GM19468 (cell line): ENCODE measurements around the gene CACNA2D1.

Experiments used
- ATAC-seq: cut with Tn5 transposase; IDR thresholded peaks from one replicate; pipeline ENCODE4 v1.9.1; 2021; ENCODE audit warnings: mild to moderate bottlenecking, moderate library complexity, moderate number of reproducible peaks; ENCODE audit not compliant: unreplicated experiment; ENCODE audit errors: extremely low read depth

Gene CACNA2D1

DNA sequence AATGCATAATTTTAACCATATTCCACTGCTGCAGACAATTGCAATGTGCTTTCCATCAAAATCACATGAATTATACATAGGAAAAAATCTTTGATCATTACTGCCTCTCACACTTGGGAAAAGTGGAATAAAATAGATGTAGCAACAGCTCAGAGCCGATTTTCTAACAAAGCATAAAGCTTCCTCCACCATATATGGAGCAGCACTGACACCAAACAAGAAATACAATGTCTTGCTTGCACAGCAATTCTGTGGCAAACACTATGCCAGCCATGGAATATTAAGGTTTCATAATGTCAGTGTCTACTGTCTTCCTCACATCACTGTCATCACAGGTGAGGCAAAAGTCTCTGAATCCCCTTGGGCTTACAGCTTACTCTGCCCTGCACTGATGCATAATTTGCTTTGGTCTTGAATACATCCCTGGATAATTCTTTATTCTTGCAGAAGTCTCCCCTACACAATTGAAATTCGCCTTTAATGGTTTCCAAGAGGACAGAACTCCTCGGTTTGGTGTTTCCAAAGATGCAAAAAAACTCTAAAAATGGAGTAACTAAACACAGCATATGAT, 198.5 kb downstream of the CACNA2D1 start:
- no peak for ATAC-seq

DNA sequence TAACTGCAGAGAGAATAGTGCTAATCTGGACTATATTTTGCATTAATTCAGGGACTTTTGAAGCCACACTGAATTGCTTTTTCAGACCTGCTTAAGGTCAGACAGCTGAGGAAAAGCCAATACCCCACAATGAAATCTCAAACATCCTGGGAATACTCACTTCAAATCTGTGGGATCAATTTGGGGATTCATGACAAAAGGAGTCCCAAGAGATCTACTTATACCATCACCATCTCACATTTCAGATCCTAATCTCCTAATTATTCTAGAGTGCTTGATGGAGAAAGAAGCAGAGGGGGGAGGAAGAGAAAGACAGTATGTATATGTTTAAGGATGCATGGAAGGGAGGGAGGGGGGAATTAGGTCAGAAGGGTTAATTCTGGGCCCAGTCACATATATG, 202.2 kb downstream of the CACNA2D1 start:
- no peak for ATAC-seq

DNA sequence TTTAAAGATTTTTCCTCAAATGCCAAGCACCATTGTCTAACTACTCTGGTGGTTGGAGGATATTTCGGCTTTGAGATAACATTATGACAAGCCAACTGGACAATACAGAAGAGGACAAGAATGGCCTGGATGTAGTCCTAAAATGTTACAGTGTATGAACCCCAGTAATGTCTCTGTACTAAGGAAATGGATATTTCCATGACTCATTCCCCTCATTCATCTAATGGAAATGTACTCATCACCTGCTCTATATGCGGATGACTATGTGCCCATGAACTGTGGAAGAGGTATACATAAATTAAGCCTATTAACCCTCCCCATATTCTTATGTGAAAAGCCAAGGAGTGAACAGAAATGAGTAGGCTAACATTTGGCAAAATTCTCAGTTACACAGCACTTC, 207.9 kb downstream of the CACNA2D1 start:
- no peak for ATAC-seq

GRCh38 chr7:82234457-82235049, 209.0 kb downstream of the CACNA2D1 start:
- ATAC-seq = no peak

GRCh38 chr7:82230811-82231581, 212.6 kb downstream of the CACNA2D1 start:
- no peak for ATAC-seq

DNA sequence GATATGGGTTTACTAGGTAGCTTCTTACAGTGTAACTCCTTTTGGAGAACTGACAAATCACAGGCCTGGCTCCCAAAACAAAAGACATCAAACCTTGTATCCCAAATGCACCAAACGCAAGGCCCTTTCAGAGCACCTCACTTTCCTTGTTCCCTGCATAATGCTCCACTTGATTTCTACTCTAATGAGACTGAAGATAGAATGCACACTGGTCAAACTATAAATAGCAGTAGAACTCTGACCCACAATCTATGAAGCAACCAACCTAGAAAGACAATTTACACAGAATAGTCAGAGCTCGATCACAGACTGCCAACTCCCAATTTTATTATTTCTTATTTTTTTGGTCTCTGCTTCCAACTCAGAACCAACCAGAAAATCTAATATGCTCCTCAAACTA, 214.4 kb downstream of the CACNA2D1 start:
- no peak for ATAC-seq

- no peak for ATAC-seq
Measured at GRCh38 chr7:82226191-82226590, 217.4 kb downstream of the CACNA2D1 start.

DNA sequence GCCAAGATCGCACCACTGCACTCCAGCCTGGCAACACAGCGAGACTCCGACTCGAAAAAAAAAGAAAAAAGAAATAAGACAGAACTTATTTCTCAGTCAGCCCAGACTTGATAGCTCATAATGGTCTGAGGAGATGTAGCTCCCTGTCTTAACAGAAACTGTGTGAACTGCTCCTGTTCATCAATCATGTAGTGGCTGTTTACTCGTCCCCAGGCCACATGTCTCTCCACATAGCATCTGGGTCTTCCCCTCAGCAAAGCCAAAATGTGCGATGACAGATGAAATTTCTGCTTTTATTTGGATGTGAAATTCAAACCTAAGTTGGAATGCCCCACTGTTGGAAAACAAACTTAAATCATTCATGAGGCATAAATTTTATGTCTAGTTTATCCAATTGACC, 219.0 kb downstream of the CACNA2D1 start:
- ATAC-seq = no peak

- ATAC-seq = no peak
Measured at GRCh38 chr7:82223580-82223979, 220.0 kb downstream of the CACNA2D1 start.

DNA sequence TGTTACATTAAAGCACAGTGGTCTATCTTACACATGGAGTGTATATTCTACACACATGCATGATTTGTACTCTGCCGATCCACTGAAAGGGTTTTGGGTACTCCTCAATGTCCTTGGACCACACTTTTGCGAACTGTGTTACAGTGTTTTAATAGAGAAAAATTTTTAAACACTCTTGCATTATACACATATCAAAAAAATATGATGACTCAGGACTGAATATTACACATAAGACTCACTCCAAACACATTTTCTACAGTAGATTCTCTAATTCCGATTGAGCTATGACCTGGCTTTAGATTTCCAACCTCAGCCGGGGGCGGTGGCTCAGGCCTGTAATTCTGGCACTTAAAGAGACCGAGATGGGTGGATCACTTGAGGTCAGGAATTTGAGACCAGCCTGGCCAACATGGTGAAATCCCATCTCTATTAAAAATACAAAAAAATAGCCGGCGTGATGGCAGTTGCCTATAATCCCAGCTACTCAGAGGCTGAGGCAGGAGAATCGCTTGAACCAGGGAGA, 222.4 kb downstream of the CACNA2D1 start:
- no peak for ATAC-seq

DNA sequence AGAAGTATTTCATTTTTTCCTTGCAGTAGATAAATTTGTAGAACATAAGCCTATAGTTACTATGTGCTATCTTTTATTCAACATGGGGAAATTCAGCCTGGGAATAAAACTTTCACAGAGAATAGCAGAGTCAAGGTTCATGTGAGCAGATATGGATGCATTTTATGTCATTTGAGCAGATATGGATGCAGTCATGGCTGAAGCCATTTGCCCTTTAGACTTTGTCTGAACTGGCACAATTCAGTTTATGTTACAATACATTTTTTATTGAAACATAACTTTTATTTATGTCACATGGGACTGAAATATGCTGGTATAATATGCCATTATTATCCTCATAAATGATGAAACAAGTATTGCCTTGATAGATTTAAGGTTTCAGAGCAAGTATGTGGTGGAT, 231.1 kb downstream of the CACNA2D1 start:
- no peak for ATAC-seq

DNA sequence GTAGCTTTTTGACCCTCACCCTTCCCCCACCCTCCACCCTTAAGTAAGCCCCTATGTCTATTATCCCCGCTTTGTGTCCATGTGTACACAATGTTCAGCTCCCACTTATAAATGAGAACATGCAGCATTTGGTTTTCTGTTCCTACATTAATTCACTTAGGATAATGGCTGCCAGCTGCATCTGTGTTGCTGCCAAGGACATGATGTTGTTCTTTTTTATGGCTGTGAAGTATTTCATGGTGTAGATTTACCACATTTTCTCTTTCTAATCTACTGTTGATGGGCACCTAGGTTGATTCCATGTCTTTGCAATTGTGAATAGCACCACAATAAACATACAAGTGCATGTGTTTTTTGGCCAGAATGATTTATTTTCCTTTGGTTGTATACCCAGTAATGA, 232.2 kb downstream of the CACNA2D1 start:
- no peak for ATAC-seq

GRCh38 chr7:82210416-82211184, 233.0 kb downstream of the CACNA2D1 start:
- ATAC-seq = no peak

DNA sequence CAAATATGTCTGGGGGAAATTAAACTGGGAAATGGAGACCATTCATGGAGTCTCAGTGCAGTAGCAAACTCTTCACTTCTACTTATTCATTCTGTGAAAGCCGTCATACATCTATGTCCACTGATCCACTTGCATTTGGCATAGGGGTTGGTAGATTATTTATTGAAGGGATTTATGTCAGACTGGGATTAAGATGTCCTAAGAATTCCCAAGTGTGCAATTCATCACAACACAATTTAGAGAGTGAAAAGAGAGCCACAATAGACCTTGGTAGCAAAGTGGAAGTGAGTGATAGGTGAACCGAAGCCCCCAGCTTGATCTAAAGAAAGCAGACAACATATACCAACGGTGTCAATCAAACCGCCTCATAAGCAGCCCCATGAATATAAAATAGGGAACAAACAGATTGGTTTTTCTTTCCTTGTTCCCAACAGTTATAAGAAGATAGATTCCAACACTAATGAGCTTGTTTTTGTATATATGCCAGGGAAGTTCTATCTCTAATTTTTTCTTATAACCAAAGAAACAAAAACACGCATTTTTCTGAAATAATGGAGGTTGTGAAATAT, 234.3 kb downstream of the CACNA2D1 start:
- no peak for ATAC-seq

DNA sequence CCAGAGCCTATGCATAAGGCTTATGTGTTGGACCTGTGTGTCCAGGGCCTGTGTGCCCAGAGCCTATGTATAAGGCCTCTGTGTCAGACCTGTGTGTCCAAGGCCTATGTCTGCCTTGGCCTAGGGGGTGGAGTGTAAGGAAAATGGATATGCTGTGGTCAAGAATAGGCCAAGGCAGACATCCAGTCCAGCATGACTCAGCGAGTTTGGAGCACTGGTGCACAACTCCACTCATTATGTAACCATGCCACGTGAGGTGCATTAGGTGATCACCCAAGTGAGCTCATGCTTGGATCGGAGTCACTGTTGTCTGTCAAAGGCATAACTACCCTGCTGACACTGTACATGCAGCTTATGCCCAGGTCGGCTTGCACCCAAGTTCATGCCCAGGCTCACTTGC, 238.9 kb downstream of the CACNA2D1 start:
- ATAC-seq = no peak

DNA sequence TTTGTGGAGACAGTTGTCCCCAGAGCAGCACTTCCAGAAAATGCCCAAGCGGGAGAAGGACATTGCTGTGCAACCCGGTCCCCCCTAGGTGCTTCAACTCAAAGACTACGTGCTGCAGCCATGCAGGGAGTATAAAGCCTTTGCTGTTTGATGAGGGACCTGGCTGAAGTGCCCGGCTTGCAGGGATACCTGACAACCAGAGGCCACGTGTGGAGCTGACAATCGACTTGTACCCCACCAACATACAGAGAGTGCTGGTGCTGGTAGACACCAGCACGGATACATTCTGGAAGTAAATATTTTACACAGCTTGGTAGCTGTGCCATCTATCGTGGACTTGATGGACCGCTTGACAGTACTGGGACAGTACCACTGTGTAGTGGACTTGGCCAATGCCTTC, 240.6 kb downstream of the CACNA2D1 start:
- ATAC-seq = no peak

GRCh38 chr7:82202107-82202506, 241.5 kb downstream of the CACNA2D1 start:
- no peak for ATAC-seq

DNA sequence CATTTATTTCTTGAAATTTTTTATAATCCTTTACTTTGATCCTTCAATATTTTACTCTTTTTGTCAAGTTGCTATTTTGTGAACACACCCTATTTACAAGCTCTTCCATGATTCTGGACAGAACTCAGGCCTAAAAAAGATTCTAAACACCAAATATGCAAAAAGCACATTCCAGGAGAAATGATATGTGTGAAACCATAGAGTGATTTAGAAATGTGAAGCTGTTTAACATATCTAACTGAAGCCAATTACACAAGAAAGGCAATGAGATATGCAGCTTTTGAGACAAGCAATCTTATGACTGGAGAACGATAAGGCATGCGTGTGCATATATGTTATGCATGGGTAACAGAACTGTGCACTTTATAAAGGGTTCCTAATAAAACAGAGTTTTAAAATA, 243.0 kb downstream of the CACNA2D1 start:
- no peak for ATAC-seq

DNA sequence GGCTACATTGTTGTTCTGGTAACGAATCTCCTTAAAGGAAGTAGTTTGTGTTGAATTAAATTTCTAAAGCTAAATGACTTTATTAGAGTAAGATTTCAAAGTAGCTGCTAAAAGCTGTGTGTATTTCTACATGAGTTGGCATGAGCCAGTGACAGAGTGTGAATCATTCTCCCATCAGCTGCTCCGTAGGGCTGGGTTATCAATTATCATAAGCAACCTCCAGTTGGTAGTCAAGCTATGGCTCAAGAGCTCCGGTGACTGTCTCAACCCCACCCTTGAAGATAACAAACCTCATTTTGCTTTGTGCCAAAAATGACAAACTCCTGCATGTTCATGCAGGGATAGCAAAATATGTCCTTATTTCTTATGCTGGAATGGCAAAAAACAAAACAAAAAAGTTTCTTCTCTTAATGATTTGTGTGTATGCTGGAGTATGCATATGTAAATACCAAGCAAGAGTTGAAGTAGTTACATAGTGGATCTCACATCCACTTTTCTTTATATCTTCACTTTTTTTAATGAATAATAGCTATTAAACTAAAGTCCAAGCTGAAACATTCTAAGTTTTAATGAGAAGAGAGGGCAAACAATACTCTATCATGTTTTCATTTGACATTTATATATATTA, 249.4 kb downstream of the CACNA2D1 start:
- ATAC-seq = no peak

DNA sequence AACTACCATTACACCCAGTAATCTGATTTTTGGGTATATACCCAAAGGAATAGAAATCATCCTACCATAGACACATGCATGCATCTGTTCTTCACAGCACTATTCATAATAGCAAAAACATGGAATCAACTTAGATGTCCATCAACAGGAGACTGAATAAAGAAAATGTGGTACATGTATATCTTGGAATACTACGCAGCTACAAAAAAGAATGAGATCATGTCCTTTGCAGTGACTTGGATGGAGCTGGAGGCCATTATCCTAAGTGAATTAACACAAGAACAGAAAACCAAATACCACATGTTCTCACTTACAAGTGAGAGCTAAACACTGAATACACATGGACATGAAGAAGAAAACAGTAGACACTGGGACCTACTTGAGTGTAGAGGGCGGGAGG, 254.9 kb downstream of the CACNA2D1 start:
- no peak for ATAC-seq
